Activated T-cell treated with anti-CD3 and anti-CD28 coated beads, Interleukin-2, amount 50 U/mL, for 72 hours (primary cell): ENCODE data around the gene USP50. TPM values are rescaled to one million over a fixed set of nuclear protein-coding genes. Genes with fewer than 3 reads are reported as not detected.
"Not testable (repeated sequence)": the region's sequence is repeated elsewhere in the genome, so short reads cannot be mapped to it uniquely, and the experiment has no call there.

Source experiments
- ATAC-seq, 2 donors: fragments of 150-1000 bp; cut with Tn5 transposase; replicated peaks in 1 of 2; 2 replicates each; pipeline ENCODE4 v1.10.0; 2021; ENCODE audit warnings: moderate library complexity in 2 of 2, mild to moderate bottlenecking in 1 of 2
- DNase-seq, 2 donors: peaks; one replicate each; pipeline ENCODE4 v3.0.0; 2021 to 2022; ENCODE audit warnings: mixed read lengths in 1 of 2
- H3K27ac Mint-ChIP-seq: one replicate; pipeline ENCODE4 v1.8.0; 2022; ENCODE audit warnings: mild to moderate bottlenecking, moderate library complexity, mixed read lengths
- H3K27me3 Mint-ChIP-seq: one replicate; pipeline ENCODE4 v1.8.0; 2022; ENCODE audit warnings: low read depth, mixed read lengths
- H3K36me3 Mint-ChIP-seq, 2 donors: one replicate each; pipeline ENCODE4 v1.8.0; 2022; ENCODE audit warnings: mixed read lengths in 2 of 2, mild to moderate bottlenecking in 1 of 2; ENCODE audit not compliant: insufficient read depth in 2 of 2
- H3K4me1 Mint-ChIP-seq: one replicate; pipeline ENCODE4 v1.8.0; 2022; ENCODE audit warnings: low read depth, mixed read lengths
- H3K4me3 Mint-ChIP-seq, 2 donors: one replicate each; pipeline ENCODE4 v1.8.0; 2022; ENCODE audit warnings: mild to moderate bottlenecking in 2 of 2, mixed read lengths in 2 of 2, moderate library complexity in 2 of 2
- H3K9me3 Mint-ChIP-seq, 2 donors: one replicate each; pipeline ENCODE4 v1.8.0; 2022; ENCODE audit warnings: mixed read lengths in 2 of 2
- total RNA-seq, 2 donors: library from RNA; stranded (reverse); gene quantifications; one replicate each; pipeline ENCODE4 v1.2.3, GENCODE V29; 2022

The USP50 gene
- total RNA-seq, 2 donors from 2014 or later = not detected

- no peak for DNase-seq
- H3K36me3 Mint-ChIP-seq = no peaks in the 10 kb centered on the region
- no peaks in the 10 kb centered on the region for H3K9me3 Mint-ChIP-seq
- no peak overlapping the region for H3K4me3 Mint-ChIP-seq
- no peak for ATAC-seq
- no peaks in the 10 kb centered on the region for H3K27me3 Mint-ChIP-seq
- no peak overlapping the region for H3K27ac Mint-ChIP-seq
- H3K4me1 Mint-ChIP-seq = no peaks in the 10 kb centered on the region
These were observed 2.1 kb downstream of the USP50 start for GRCh38 chr15:50544368-50544767.

- Mint-ChIP-seq H3K36me3 (no peaks in the 10 kb centered on the region), H3K9me3 (no peaks in the 10 kb centered on the region), H3K4me1 (no peaks in the 10 kb centered on the region), H3K27me3 (no peaks in the 10 kb centered on the region), H3K4me3 (no peak overlapping the region), H3K27ac (no peak overlapping the region)
- DNase-seq (no peak), ATAC-seq (no peak)
These were observed 2.9 kb downstream of the USP50 start for GRCh38 chr15:50543556-50543955.

DNA sequence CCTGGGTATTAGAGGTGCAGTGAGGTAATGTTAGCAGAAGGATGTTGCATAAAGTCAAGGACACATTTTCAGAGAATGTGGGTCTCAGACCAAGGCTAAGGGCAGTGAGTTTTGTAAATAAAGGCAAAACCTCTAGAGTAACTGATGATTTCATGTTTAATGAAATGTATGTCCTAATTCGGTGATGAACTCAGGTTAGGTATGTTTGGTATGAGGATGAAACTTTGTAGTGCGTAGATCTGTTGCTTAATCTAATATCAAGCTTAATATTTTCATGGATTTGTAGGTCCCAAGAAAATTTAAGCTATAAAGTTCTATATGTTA lies 3.6 kb downstream of the USP50 start:
- Mint-ChIP-seq H3K27ac (no peak overlapping the region), H3K4me3 (no peak overlapping the region), H3K4me1 (no peaks in the 10 kb centered on the region), H3K27me3 (no peaks in the 10 kb centered on the region), H3K36me3 (no peaks in the 10 kb centered on the region), H3K9me3 (no peaks in the 10 kb centered on the region)
- ATAC-seq = no peak
- no peak for DNase-seq

DNA sequence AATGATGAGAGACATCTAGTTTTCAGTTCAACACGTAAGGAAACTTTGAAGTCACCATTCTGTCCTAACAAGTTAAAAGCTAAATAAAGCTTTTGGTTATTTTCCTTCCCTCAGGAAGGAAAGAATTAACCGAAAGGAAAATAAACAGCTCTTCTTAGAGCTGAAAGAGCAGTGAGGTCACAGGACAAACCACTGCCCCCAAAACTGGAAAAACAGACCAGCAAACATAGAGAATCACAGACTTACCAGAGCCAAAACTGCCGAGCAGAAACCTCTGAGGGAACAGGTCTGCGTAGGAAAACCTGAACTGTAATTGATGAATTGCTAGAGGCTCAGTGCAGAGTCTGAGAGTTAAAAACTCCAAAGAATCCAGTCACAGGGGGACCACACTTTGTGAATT lies 14.7 kb downstream of the USP50 start:
- H3K4me1 Mint-ChIP-seq = no peaks in the 10 kb centered on the region
- ATAC-seq (no peak), DNase-seq (no peak)
- H3K9me3 Mint-ChIP-seq = peaks cover 0 to 3% of the 10 kb centered on the region in 2 donors
- peaks cover 2 to 3% of the 10 kb centered on the region in 2 donors for H3K36me3 Mint-ChIP-seq
- no peak overlapping the region for H3K4me3 Mint-ChIP-seq
- no peak overlapping the region for H3K27ac Mint-ChIP-seq
- H3K27me3 Mint-ChIP-seq = no peaks in the 10 kb centered on the region

DNA sequence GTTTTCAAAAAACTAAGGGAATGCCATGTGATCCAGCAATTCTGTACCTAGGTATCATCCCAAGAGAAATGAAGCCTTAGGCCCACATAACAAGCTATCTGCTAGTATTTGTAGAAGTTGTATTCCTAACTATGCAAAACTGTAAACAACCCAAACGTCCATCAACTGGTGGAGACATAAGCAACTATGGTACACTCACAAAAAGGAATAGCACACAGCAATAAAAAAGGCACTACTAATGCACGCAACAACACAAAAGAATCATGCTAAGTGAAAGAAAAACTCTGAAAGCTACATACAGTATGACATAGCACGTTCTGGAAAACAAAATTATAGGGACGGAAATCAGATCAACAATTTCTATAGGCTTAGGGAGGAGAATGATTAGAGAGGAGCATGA lies 15.3 kb downstream of the USP50 start:
- H3K4me3 Mint-ChIP-seq = no peak overlapping the region
- no peak for ATAC-seq
- no peaks in the 10 kb centered on the region for H3K4me1 Mint-ChIP-seq
- H3K9me3 Mint-ChIP-seq = peaks cover 0 to 3% of the 10 kb centered on the region in 2 donors
- no peaks in the 10 kb centered on the region for H3K27me3 Mint-ChIP-seq
- H3K27ac Mint-ChIP-seq = no peak overlapping the region
- H3K36me3 Mint-ChIP-seq = peaks cover 2 to 3% of the 10 kb centered on the region in 2 donors
- no peak for DNase-seq

DNA sequence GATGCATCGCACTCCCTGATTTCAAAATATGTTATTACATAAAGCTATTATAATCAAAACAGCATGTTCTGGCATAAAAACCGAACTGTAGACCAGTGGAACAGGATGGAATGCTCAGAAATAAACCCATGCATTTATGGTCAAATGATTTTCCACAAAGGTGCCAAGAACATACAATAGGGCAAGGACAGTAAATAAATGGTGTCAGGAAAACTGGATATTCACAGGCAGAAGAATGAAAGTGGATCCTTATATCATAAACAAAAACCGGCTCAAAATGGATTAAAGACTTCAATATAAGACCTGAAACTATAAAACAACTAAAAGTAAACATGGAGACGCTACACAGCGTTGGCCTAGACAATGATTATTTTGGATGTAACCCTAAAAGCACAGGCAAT lies 22.6 kb downstream of the USP50 start:
- Mint-ChIP-seq H3K27me3 (no peaks in the 10 kb centered on the region), H3K4me1 (no peaks in the 10 kb centered on the region), H3K27ac (no peak overlapping the region), H3K9me3 (no peaks in the 10 kb centered on the region), H3K36me3 (no peaks in the 10 kb centered on the region), H3K4me3 (no peak overlapping the region)
- DNase-seq (no peak), ATAC-seq (no peak)

DNA sequence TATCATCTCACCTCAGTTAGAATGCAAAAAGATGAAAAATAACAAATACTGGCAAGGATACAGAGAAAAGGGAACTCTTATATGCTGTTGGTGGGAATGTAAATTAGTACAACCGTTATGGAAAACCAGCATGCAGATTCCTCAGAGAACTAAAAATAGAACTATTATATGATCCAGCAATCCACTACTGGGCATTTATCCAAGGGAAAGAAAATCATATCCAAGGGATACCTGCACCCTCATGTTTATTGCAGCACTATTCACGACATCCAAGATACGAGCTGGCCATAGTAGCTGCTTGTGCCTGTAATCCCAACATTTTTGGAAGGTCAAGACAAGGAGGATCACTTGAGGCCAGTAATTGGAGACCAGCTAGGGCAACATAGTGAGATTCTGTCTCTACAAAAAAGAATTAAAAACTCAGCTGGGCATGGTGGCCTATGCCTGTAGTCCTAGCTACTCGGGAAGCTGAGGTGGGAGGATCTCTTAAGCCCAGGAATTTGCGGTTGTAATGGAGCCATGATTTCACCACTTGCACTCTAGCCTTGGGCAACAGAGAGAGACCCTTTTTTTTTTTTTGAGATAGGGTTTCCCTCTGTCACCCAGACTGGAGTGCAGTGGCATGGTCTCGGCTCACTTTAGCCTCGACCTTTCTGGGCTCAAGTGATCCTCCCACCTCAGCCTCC lies 26.6 kb downstream of the USP50 start:
- Mint-ChIP-seq H3K4me3 (no peak overlapping the region), H3K4me1 (no peaks in the 10 kb centered on the region), H3K27ac (no peak overlapping the region), H3K9me3 (no peaks in the 10 kb centered on the region), H3K27me3 (no peaks in the 10 kb centered on the region), H3K36me3 (no peaks in the 10 kb centered on the region)
- ATAC-seq = no peak
- DNase-seq = no peak

- no peaks in the 10 kb centered on the region for H3K36me3 Mint-ChIP-seq
- H3K27me3 Mint-ChIP-seq = no peaks in the 10 kb centered on the region
- no peaks in the 10 kb centered on the region for H3K4me1 Mint-ChIP-seq
- H3K27ac Mint-ChIP-seq = no peak overlapping the region
- no peak for ATAC-seq
- DNase-seq = no peak
- H3K9me3 Mint-ChIP-seq = no peaks in the 10 kb centered on the region
- no peak overlapping the region for H3K4me3 Mint-ChIP-seq
These were observed 33.5 kb downstream of the USP50 start for GRCh38 chr15:50513001-50513400.

- no peaks in the 10 kb centered on the region for H3K9me3 Mint-ChIP-seq
These were observed 40.3 kb downstream of the USP50 start for GRCh38 chr15:50506121-50506520.

DNA sequence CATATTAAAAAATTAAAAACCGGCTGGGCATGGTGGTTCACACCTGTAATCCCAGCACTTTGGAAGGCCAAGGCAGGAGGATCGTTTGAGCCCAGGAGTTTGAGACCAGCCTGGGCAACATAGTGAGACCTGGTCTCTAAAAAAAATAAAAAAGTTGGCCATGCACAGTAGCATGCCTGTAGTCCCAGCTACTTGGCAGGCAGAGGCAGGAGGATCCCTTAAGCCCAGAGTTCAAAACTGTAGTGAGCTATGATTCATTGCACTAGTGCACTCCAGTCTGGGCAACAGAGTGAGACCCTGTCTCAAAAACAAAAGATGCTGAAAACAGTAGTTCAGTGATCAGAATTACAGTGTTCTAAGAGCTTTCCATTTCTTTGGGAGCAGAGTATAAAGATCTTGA lies 40.8 kb downstream of the USP50 start:
- not testable (repeated sequence) for H3K9me3 Mint-ChIP-seq, H3K4me1 Mint-ChIP-seq, ATAC-seq, DNase-seq, H3K36me3 Mint-ChIP-seq, H3K4me3 Mint-ChIP-seq, H3K27ac Mint-ChIP-seq, H3K27me3 Mint-ChIP-seq

More at GRCh38 chr15:50506121-50506520, 40.3 kb downstream of the USP50 start:
- no peak for DNase-seq
- no peak for ATAC-seq
- H3K27me3 Mint-ChIP-seq = no peaks in the 10 kb centered on the region
- no peak overlapping the region for H3K4me3 Mint-ChIP-seq
- no peaks in the 10 kb centered on the region for H3K4me1 Mint-ChIP-seq
- H3K27ac Mint-ChIP-seq = no peak overlapping the region
- H3K36me3 Mint-ChIP-seq = peaks cover 0 to 2% of the 10 kb centered on the region in 2 donors

GRCh38 chr15:50503144-50503543 lies 43.3 kb downstream of the USP50 start:
- Mint-ChIP-seq H3K27ac (no peak overlapping the region), H3K4me3 (no peak overlapping the region), H3K9me3 (no peaks in the 10 kb centered on the region), H3K27me3 (no peaks in the 10 kb centered on the region), H3K36me3 (peaks cover 1 to 6% of the 10 kb centered on the region in 2 donors), H3K4me1 (no peaks in the 10 kb centered on the region)
- DNase-seq (no peak), ATAC-seq (no peak)

GRCh38 chr15:50501815-50502214 lies 44.7 kb downstream of the USP50 start:
- H3K9me3 Mint-ChIP-seq = no peaks in the 10 kb centered on the region
- H3K36me3 Mint-ChIP-seq = peaks cover 1 to 6% of the 10 kb centered on the region in 2 donors
- H3K27me3 Mint-ChIP-seq = no peaks in the 10 kb centered on the region
- ATAC-seq = no peak
- DNase-seq = no peak
- no peak overlapping the region for H3K4me3 Mint-ChIP-seq
- no peak overlapping the region for H3K27ac Mint-ChIP-seq
- no peaks in the 10 kb centered on the region for H3K4me1 Mint-ChIP-seq

GRCh38 chr15:50500352-50500751 lies 46.1 kb downstream of the USP50 start:
- peaks cover 1 to 9% of the 10 kb centered on the region in 2 donors for H3K36me3 Mint-ChIP-seq
- no peak overlapping the region for H3K4me3 Mint-ChIP-seq
- H3K9me3 Mint-ChIP-seq = no peaks in the 10 kb centered on the region
- H3K27me3 Mint-ChIP-seq = no peaks in the 10 kb centered on the region
- H3K27ac Mint-ChIP-seq = no peak overlapping the region
- no peak for DNase-seq
- H3K4me1 Mint-ChIP-seq = no peaks in the 10 kb centered on the region
- ATAC-seq = no peak

DNA sequence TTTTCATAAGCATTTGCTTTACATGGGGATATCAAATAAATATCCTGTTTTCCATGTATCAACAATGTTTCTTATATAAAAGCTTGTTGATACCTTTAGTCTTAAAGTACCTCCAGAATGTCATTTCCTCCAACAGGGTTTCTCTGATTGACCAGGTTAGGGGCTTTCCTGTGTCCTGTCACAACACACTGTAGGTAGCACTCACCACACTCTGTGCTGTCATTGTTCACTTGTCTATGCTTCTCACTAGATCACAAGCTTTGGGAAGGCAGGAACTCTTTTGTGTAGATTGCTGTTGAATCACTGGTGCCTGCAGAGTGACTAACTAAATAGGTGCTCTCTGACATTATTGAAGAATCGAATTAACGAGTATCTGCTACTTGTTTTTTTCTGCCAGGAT lies 49.8 kb downstream of the USP50 start:
- H3K36me3 Mint-ChIP-seq = peaks cover 1 to 20% of the 10 kb centered on the region in 2 donors
- DNase-seq (peak in 1 of 2 donors; percentile 6), ATAC-seq (peak; percentile 69 to 77)
- H3K9me3 Mint-ChIP-seq = no peaks in the 10 kb centered on the region
- no peaks in the 10 kb centered on the region for H3K27me3 Mint-ChIP-seq
- no peaks in the 10 kb centered on the region for H3K4me1 Mint-ChIP-seq
- H3K27ac Mint-ChIP-seq = no peak overlapping the region
- H3K4me3 Mint-ChIP-seq = no peak overlapping the region
